GM12873 (cell line): ENCODE data around the gene BEX4.

ENCODE experiments used
- TF ChIP-seq, protein P1 (sequence below): IDR thresholded peaks from 2 replicates; pipeline ENCODE4 v1.5.1; 2012; ENCODE audit warnings: low read depth, mild to moderate bottlenecking, moderate library complexity, low read length, control low read depth; ENCODE audit not compliant: insufficient read depth; ENCODE audit errors: missing control alignments

BEX4 gene

DNA sequence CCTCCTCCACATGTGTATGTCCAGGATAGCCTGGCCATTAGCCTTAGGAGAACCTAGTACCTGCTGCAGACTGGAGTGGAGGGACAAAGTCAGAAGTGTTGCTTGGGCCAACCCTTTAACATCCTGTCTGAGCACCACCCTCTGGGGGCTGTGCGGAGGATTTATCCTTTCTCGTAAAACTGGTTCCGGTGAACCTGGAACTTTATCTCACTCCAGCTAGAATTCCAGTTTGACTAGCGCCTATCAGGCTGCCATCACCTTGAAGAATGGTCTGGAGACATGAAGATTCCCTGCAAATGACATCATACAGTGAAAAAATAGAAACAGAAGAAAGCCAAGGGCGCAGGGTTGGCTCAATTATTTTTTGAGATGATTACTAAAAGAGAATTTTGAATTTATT lies 36.1 kb downstream of the BEX4 start:
- TF ChIP-seq, protein P1, sequence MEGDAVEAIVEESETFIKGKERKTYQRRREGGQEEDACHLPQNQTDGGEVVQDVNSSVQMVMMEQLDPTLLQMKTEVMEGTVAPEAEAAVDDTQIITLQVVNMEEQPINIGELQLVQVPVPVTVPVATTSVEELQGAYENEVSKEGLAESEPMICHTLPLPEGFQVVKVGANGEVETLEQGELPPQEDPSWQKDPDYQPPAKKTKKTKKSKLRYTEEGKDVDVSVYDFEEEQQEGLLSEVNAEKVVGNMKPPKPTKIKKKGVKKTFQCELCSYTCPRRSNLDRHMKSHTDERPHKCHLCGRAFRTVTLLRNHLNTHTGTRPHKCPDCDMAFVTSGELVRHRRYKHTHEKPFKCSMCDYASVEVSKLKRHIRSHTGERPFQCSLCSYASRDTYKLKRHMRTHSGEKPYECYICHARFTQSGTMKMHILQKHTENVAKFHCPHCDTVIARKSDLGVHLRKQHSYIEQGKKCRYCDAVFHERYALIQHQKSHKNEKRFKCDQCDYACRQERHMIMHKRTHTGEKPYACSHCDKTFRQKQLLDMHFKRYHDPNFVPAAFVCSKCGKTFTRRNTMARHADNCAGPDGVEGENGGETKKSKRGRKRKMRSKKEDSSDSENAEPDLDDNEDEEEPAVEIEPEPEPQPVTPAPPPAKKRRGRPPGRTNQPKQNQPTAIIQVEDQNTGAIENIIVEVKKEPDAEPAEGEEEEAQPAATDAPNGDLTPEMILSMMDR: no peak

DNA sequence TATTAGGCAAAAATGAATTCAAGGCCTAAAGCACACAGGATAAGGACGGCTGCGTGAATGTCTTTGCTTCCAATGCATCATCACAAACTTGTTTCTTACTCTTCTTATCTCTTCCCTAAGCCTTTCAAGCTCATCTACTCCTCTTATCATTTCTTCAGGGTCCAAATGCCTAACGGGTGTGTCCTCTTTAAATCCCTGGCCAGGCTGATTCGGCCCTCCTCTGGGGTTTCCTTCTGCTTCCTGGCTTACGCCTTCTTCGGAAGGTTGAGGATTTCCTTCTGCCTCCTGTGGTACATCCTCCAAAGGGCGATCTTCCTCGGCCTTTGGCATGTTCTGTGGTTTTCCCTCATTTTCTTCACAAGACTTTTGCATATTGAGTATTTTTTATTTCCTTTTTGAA lies 38.7 kb downstream of the BEX4 start:
- TF ChIP-seq, protein P1: no peak

DNA sequence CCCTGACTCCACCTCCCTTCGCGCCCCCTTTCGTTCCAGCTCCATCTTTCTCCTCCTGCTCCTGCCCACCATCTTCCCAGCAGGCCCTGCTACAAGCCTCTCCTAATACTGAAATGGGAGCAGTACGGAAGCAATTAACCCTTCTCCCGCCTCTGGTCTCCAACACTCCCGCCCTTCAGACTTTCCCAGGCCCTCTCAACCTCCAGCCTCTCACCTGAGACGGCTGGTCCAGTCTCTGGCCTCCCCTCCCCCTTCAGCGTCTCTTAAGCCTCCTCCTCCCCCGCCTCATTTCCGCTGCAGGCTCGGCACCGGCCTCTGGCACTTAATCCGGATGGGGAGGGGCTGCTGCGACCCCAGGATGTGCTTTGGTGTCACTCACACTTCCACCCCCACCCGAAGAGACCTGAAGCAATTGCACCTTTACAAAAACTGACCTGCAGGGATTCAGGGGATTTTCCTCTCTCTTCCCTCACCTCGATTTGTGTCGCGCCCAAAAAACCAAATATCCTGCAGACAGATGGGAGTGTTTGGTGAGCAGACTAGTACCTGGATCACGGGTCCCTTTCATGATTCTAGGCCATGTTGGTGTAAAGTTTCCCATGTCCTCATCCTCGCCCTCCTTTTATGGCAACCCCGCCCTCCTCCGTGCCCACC lies 39.4 kb downstream of the BEX4 start:
- TF ChIP-seq, protein P1: no peak

DNA sequence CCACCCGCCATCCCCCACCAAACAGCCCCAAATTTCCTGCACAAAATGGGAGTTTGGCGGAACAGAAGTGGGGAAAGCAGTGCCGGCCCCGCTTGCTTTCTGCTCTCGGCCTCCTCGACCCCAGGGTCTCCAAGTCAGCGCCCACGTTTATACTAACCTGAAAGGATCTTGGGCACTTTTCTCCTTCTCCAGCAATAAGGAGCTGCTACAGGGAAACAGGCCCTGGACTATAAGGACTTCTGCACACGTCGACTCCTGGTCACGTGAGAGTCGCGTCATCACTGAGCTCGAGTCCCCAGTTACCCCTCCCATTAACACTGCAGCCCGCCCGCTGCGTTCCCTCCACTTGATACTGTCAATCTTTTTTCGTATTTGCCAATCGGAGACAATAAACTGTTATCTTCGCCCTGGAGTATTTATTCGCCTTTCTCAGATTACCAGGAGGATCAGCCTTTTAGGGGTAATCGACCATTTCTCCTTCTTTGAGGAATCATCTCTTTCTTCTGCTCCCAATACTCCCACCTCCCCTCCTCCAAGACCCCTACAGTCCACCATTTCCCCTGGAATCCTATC lies 40.1 kb downstream of the BEX4 start, which contains the start of gene TCEAL8:
TSS of gene TCEAL8 (minus strand) at position 235 of the 573 bp plus-strand sequence. CDS start 1,176 bp downstream, outside the sequence.
- TF ChIP-seq, protein P1: no peak

DNA sequence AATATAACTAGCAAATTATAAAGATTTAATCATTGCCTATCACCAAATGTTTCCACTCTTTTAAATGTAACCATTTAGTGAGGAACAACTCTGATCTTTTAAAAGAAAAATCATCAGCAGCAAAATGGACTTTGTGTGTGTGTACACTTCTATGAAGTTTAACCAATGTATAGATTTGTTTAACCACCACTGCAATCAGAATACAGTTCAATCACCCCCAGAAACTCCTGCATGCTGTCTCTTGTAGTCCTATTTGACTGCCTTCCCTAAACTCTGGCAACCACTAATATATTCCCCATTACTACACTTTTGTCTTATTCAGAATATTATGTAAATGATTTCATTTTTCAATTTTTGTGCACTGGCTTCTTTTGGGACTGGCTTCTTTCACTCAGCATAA lies 41.7 kb downstream of the BEX4 start:
- TF ChIP-seq, protein P1: no peak

DNA sequence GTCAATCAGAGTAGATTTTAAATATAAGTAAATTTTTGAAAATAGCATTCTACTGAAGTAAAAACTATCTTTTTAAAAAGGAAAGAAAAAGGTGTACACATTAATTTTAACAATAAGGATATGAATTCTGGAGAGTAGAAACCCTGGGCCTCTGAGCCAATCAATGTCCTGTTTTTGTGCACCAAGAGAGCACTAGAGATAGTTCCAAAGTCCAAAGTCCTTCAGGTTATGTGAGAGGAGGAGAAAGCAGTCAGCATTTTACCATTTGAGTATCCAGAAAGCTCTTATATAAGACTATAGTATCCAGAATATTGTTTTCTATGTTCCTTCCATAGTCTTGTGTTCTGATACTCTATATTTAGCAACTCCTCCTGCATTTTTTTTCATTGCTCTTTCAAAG lies 43.4 kb downstream of the BEX4 start:
- TF ChIP-seq, protein P1: no peak
